Hematopoietic multipotent progenitor cell treated with erythropoietin and hydrocortisone succinate and interleukin-3 and kit ligand, for 4 days (in vitro differentiated cells): ENCODE measurements around the gene STIMATE.

Experiments
- DNase-seq: peaks from one replicate; pipeline ENCODE4 v3.0.0-alpha.2; 2015

STIMATE gene

GRCh38 chr3:52811452-52812011 lies 85.8 kb downstream of the STIMATE start:
- no peak for DNase-seq

GRCh38 chr3:52810923-52811322 lies 86.4 kb downstream of the STIMATE start:
- no peak for DNase-seq

- DNase-seq, result peak; percentile 31
Measured at GRCh38 chr3:52809662-52810377, 87.5 kb downstream of the STIMATE start.

- no peak for DNase-seq
Measured at GRCh38 chr3:52809149-52809548, 88.2 kb downstream of the STIMATE start.

- DNase-seq, result no peak
Measured at GRCh38 chr3:52805270-52806039, 91.9 kb downstream of the STIMATE start.

- no peak for DNase-seq
Measured at GRCh38 chr3:52801839-52802238, 95.5 kb downstream of the STIMATE start.

GRCh38 chr3:52800079-52800478 lies 97.3 kb downstream of the STIMATE start:
- no peak for DNase-seq

- peak; percentile 27 for DNase-seq
Measured at GRCh38 chr3:52798978-52799476, 98.3 kb downstream of the STIMATE start.

- DNase-seq, result no peak
Measured at GRCh38 chr3:52798376-52798977, 98.9 kb downstream of the STIMATE start.

- DNase-seq, result no peak
Measured at GRCh38 chr3:52796411-52796810, 100.9 kb downstream of the STIMATE start.

- DNase-seq, result no peak
Measured at GRCh38 chr3:52795298-52795900, 101.9 kb downstream of the STIMATE start.

- no peak for DNase-seq
Measured at GRCh38 chr3:52794612-52795099, 102.7 kb downstream of the STIMATE start, which contains the start of gene ITIH3. ITIH3 (plus strand) TSS chr3:52794796; CDS start chr3:52794804, 8 bp downstream.

- no peak for DNase-seq
Measured at GRCh38 chr3:52793702-52794611, 103.4 kb downstream of the STIMATE start.

- DNase-seq, result peak; percentile 50
Measured at GRCh38 chr3:52792961-52793695, 104.2 kb downstream of the STIMATE start.

- no peak for DNase-seq
Measured at GRCh38 chr3:52792413-52792812, 104.9 kb downstream of the STIMATE start.

GRCh38 chr3:52791928-52792327 lies 105.4 kb downstream of the STIMATE start:
- no peak for DNase-seq

- no peak for DNase-seq
Measured at GRCh38 chr3:52791366-52791765, 106.0 kb downstream of the STIMATE start.

- DNase-seq, result no peak
Measured at GRCh38 chr3:52790741-52791140, 106.6 kb downstream of the STIMATE start.

GRCh38 chr3:52790337-52790736 lies 107.0 kb downstream of the STIMATE start:
- DNase-seq, result no peak

- DNase-seq, result no peak
Measured at GRCh38 chr3:52789746-52790040, 107.7 kb downstream of the STIMATE start.
